ENCODE measurements around the gene ACTR3C. TPM values are rescaled to one million over a fixed set of nuclear protein-coding genes. Genes with fewer than 3 reads are reported as not detected.

The ACTR3C gene
- total and polyA plus RNA-seq, 2 experiments from 2014 or later, result 1.5 to 2.4 TPM

- H3K27ac ChIP-seq, result no peak overlapping the region
- no peak for DNase-seq (ENCODE audit: low read depth in 1 of 2, low spot score in 1 of 2)
Measured at GRCh38 chr7:150334108-150334507, 10.8 kb upstream of the ACTR3C start.

GRCh38 chr7:150333659-150334058, 10.3 kb upstream of the ACTR3C start:
- no peak for DNase-seq (ENCODE audit: low read depth in 1 of 2, low spot score in 1 of 2)
- Histone ChIP-seq H3K4me3 (no peak overlapping the region), H3K27me3 (no peaks in the 10 kb centered on the region), H3K4me1 (ENCODE audit: low read depth) (no peaks in the 10 kb centered on the region), H3K9me3 (ENCODE audit: low read depth) (no peaks in the 10 kb centered on the region), H3K27ac (no peak overlapping the region), H3K36me3 (no peaks in the 10 kb centered on the region)
- TF ChIP-seq CTCF (IDR thresholded peaks at IDR 0.05; ENCODE audit: low read depth, low read length), result no peak

More at GRCh38 chr7:150334108-150334507, 10.8 kb upstream of the ACTR3C start:
- Histone ChIP-seq H3K4me3 (no peak overlapping the region), H3K27me3 (no peaks in the 10 kb centered on the region), H3K9me3 (ENCODE audit: low read depth) (no peaks in the 10 kb centered on the region), H3K4me1 (ENCODE audit: low read depth) (no peaks in the 10 kb centered on the region), H3K36me3 (no peaks in the 10 kb centered on the region)
- TF ChIP-seq CTCF (IDR thresholded peaks at IDR 0.05; ENCODE audit: low read depth, low read length), result no peak

- DNase-seq (ENCODE audit: low read depth in 1 of 2, low spot score in 1 of 2), result no peak
- H3K4me1 ChIP-seq (ENCODE audit: low read depth), result no peaks in the 10 kb centered on the region
Measured at GRCh38 chr7:150332852-150333635, 9.7 kb upstream of the ACTR3C start.

GRCh38 chr7:150330211-150330885, 7.0 kb upstream of the ACTR3C start:
- Histone ChIP-seq H3K27me3 (no peaks in the 10 kb centered on the region), H3K9me3 (ENCODE audit: low read depth) (no peaks in the 10 kb centered on the region), H3K36me3 (no peaks in the 10 kb centered on the region), H3K27ac (no peak overlapping the region), H3K4me1 (ENCODE audit: low read depth) (no peaks in the 10 kb centered on the region), H3K4me3 (no peak overlapping the region)
- DNase-seq (ENCODE audit: low read depth in 1 of 2, low spot score in 1 of 2), result no peak
- no peak for TF ChIP-seq CTCF (IDR thresholded peaks at IDR 0.05; ENCODE audit: low read depth, low read length)

More at GRCh38 chr7:150332852-150333635, 9.7 kb upstream of the ACTR3C start:
- H3K36me3 ChIP-seq, result no peaks in the 10 kb centered on the region
- no peaks in the 10 kb centered on the region for H3K27me3 ChIP-seq
- no peak overlapping the region for H3K27ac ChIP-seq
- H3K9me3 ChIP-seq (ENCODE audit: low read depth), result no peaks in the 10 kb centered on the region
- H3K4me3 ChIP-seq, result no peak overlapping the region
- TF ChIP-seq CTCF (IDR thresholded peaks at IDR 0.05; ENCODE audit: low read depth, low read length), result no peak

GRCh38 chr7:150329331-150330120, 6.2 kb upstream of the ACTR3C start:
- H3K9me3 ChIP-seq (ENCODE audit: low read depth), result no peaks in the 10 kb centered on the region
- DNase-seq (ENCODE audit: low read depth in 1 of 2, low spot score in 1 of 2), result no peak
- no peaks in the 10 kb centered on the region for H3K27me3 ChIP-seq
- no peaks in the 10 kb centered on the region for H3K4me1 ChIP-seq (ENCODE audit: low read depth)
- H3K36me3 ChIP-seq, result no peaks in the 10 kb centered on the region
- H3K27ac ChIP-seq, result no peak overlapping the region
- H3K4me3 ChIP-seq, result no peak overlapping the region
- no peak for TF ChIP-seq CTCF (IDR thresholded peaks at IDR 0.05; ENCODE audit: low read depth, low read length)

Measured in cardiac muscle cell (in vitro differentiated cells and primary cell).